ENCODE data around the gene WWOX.

DNA sequence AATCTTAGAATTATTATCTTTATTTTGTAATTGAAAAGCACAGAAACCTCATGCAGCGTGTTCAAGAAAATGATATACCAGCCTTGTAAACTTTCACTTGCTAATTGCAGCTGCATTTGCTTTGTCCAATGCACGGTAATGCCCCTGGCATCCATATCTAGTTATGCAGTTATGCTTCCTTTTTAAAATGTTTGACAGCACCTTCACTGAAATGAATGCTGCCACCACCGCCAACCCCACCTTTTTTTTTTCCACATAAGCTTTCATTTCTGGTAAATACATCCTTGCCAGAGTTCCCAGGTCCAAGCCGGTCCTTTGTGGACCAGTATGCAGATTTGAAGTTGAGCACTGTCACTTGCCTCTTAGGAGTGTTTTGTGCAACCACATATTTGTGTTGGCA is 338.8 kb downstream of the WWOX start:
- TF ChIP-seq, protein P1, sequence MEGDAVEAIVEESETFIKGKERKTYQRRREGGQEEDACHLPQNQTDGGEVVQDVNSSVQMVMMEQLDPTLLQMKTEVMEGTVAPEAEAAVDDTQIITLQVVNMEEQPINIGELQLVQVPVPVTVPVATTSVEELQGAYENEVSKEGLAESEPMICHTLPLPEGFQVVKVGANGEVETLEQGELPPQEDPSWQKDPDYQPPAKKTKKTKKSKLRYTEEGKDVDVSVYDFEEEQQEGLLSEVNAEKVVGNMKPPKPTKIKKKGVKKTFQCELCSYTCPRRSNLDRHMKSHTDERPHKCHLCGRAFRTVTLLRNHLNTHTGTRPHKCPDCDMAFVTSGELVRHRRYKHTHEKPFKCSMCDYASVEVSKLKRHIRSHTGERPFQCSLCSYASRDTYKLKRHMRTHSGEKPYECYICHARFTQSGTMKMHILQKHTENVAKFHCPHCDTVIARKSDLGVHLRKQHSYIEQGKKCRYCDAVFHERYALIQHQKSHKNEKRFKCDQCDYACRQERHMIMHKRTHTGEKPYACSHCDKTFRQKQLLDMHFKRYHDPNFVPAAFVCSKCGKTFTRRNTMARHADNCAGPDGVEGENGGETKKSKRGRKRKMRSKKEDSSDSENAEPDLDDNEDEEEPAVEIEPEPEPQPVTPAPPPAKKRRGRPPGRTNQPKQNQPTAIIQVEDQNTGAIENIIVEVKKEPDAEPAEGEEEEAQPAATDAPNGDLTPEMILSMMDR (IDR thresholded peaks at IDR 0.05), result no peak
- TF ChIP-seq POLR2A (IDR thresholded peaks at IDR 0.05), result no peak
